ENCODE data around the gene SENP1. TPM values are rescaled to one million over a fixed set of nuclear protein-coding genes. Genes with fewer than 3 reads are reported as not detected.

SENP1 gene
- polyA plus RNA-seq, 2 of the 4 experiments (the other 2 are of a cell fraction) = 13.9 to 49.3 TPM

DNA sequence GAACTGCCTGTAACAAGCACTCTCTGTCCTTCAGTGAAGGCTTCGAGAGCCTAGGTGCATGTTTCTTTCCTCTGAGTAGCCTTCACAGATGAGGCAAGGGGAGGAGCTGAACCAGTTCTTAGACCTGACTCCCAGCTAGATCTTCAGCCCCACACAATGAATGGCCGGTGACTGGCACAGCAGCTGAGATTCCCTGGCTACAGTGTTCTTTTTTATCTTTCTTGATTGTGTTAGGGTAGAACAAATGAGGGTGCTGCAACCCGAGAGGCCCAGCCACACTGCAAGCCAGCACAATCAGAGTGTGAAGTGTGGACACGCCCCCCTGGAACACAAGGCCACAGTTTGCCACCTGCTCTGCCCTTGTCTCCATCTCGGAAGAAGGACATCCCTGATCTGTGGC, 82.5 kb downstream of the SENP1 start:
- ChIA-PET CTCF (interaction anchor here (0.9 to 2.1 kb wide), 4 partner anchors 11 to 43 kb away, joined by 3 to 6 read pairs (median 4); no protein-coding TSS in a partner anchor), POLR2A (no interaction called here)
- ATAC-seq (no peak), DNase-seq (ENCODE audit: low read depth in 1 of 2, low spot score in 1 of 2) (no peak), FAIRE-seq (no peak)
- TF ChIP-seq MAFK (IDR thresholded peaks at IDR 0.05; ENCODE audit: partially characterized antibody) = no peak
- TF ChIP-seq REST (IDR thresholded peaks at IDR 0.05) = no peak
- no peak for TF ChIP-seq HDAC2 (IDR thresholded peaks at IDR 0.05)
- TF ChIP-seq HOXA7 (CRISPR knock-in tag; IDR thresholded peaks at IDR 0.05) = no peak
- no peak for TF ChIP-seq RARB (CRISPR knock-in tag; IDR thresholded peaks at IDR 0.05)
- TF ChIP-seq, protein P1, sequence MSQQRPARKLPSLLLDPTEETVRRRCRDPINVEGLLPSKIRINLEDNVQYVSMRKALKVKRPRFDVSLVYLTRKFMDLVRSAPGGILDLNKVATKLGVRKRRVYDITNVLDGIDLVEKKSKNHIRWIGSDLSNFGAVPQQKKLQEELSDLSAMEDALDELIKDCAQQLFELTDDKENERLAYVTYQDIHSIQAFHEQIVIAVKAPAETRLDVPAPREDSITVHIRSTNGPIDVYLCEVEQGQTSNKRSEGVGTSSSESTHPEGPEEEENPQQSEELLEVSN (IDR thresholded peaks at IDR 0.05; ENCODE audit: borderline replicate concordance, low read depth) = no peak
- no peak for TF ChIP-seq POLR2A (IDR thresholded peaks at IDR 0.05; ENCODE audit: low read length)
- TF ChIP-seq, protein P2, sequence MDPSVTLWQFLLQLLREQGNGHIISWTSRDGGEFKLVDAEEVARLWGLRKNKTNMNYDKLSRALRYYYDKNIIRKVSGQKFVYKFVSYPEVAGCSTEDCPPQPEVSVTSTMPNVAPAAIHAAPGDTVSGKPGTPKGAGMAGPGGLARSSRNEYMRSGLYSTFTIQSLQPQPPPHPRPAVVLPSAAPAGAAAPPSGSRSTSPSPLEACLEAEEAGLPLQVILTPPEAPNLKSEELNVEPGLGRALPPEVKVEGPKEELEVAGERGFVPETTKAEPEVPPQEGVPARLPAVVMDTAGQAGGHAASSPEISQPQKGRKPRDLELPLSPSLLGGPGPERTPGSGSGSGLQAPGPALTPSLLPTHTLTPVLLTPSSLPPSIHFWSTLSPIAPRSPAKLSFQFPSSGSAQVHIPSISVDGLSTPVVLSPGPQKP (IDR thresholded peaks at IDR 0.05; ENCODE audit: low read depth, low read length) = no peak
- TF ChIP-seq EP300 (IDR thresholded peaks at IDR 0.05) = no peak
- TF ChIP-seq JUN (IDR thresholded peaks at IDR 0.05) = no peak
- TF ChIP-seq SREBF2 (IDR thresholded peaks at IDR 0.05) = no peak
- Histone ChIP-seq H3K9me3 (no peaks in the 10 kb centered on the region), H3K4me1 (no peaks in the 10 kb centered on the region), H3K27ac (no peak overlapping the region), H3K4me2 (no peak overlapping the region), H3K4me3 (no peak overlapping the region)
- WGBS (ENCODE audit: missing lambda C conversion rate) = 58% methylated on average over 5 of the region's 5 CpGs

- FAIRE-seq = no peak
- H3K4me3 ChIP-seq = no peak overlapping the region
- ATAC-seq = no peak
- 63% methylated on average over 7 of the region's 7 CpGs for WGBS (ENCODE audit: missing lambda C conversion rate)
- H3K4me1 ChIP-seq = no peaks in the 10 kb centered on the region
- H3K9me3 ChIP-seq = no peaks in the 10 kb centered on the region
- H3K27ac ChIP-seq = no peak overlapping the region
- ChIA-PET POLR2A (no interaction called here), CTCF (interaction anchor here (0.9 to 2.1 kb wide), 4 partner anchors 11 to 43 kb away, joined by 3 to 6 read pairs (median 4); no protein-coding TSS in a partner anchor)
- no peak for TF ChIP-seq RFX5 (IDR thresholded peaks at IDR 0.05)
- TF ChIP-seq, protein P3, sequence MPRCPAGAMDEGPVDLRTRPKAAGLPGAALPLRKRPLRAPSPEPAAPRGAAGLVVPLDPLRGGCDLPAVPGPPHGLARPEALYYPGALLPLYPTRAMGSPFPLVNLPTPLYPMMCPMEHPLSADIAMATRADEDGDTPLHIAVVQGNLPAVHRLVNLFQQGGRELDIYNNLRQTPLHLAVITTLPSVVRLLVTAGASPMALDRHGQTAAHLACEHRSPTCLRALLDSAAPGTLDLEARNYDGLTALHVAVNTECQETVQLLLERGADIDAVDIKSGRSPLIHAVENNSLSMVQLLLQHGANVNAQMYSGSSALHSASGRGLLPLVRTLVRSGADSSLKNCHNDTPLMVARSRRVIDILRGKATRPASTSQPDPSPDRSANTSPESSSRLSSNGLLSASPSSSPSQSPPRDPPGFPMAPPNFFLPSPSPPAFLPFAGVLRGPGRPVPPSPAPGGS (IDR thresholded peaks at IDR 0.05) = no peak
- TF ChIP-seq, protein P4, sequence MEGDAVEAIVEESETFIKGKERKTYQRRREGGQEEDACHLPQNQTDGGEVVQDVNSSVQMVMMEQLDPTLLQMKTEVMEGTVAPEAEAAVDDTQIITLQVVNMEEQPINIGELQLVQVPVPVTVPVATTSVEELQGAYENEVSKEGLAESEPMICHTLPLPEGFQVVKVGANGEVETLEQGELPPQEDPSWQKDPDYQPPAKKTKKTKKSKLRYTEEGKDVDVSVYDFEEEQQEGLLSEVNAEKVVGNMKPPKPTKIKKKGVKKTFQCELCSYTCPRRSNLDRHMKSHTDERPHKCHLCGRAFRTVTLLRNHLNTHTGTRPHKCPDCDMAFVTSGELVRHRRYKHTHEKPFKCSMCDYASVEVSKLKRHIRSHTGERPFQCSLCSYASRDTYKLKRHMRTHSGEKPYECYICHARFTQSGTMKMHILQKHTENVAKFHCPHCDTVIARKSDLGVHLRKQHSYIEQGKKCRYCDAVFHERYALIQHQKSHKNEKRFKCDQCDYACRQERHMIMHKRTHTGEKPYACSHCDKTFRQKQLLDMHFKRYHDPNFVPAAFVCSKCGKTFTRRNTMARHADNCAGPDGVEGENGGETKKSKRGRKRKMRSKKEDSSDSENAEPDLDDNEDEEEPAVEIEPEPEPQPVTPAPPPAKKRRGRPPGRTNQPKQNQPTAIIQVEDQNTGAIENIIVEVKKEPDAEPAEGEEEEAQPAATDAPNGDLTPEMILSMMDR (IDR thresholded peaks at IDR 0.05) = no peak
- no peak for TF ChIP-seq CBX8 (IDR thresholded peaks at IDR 0.05)
- TF ChIP-seq CEBPB (IDR thresholded peaks at IDR 0.05) = no peak
- no peak for TF ChIP-seq REST (IDR thresholded peaks at IDR 0.05)
- no peak for TF ChIP-seq GATA3 (IDR thresholded peaks at IDR 0.05; ENCODE audit: borderline replicate concordance)
- TF ChIP-seq HES2 (IDR thresholded peaks at IDR 0.05) = no peak
- no peak for TF ChIP-seq MAZ (IDR thresholded peaks at IDR 0.05; ENCODE audit: borderline replicate concordance, low read depth, low read length)
- TF ChIP-seq MAX (IDR thresholded peaks at IDR 0.05) = no peak
- no peak for TF ChIP-seq JUN (IDR thresholded peaks at IDR 0.05)
- TF ChIP-seq RAD21 (conservative IDR thresholded peaks at IDR 0.05 in 1 of 2, IDR thresholded peaks at IDR 0.05 in 1 of 2) = no peak
- no peak for TF ChIP-seq EHMT2 (IDR thresholded peaks at IDR 0.05; ENCODE audit: low read depth)
- TF ChIP-seq NR3C1 (IDR thresholded peaks at IDR 0.05) = no peak
- TF ChIP-seq HOXB5 (CRISPR knock-in tag; IDR thresholded peaks at IDR 0.05) = no peak
- DNase-seq (ENCODE audit: low read depth in 1 of 2, low spot score in 1 of 2) = no peak
- H3K4me2 ChIP-seq = no peak overlapping the region
Observed at GRCh38 chr12:48022676-48023385, 83.0 kb downstream of the SENP1 start.

Data from A549 (cell line).